Measurements from ENCODE around the gene LYZ.

LYZ gene

DNA sequence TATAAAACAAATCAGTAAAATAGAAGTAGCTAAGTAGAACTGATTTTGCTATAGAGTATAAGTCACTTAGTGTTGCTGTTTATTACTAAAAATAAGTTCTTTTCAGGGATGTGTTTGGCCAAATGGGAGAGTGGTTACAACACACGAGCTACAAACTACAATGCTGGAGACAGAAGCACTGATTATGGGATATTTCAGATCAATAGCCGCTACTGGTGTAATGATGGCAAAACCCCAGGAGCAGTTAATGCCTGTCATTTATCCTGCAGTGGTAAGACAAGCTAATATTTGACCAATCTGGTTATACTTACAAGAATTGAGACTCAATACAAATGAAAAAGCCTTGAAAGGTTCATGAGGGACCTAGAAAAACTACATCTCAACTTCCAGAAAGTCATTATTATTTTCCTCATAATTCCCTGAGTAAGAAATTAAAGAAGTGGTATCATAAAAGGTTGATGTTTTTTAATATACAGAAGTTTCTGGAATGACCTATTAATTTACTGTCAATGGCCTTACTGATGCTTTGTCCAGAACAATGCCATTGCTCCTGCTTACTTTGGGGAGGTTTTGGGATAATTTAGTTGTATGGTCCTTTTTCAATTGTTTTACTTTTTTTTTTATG is 1.9 kb downstream of the LYZ start:
- H3K4me3 ChIP-seq (ENCODE audit: low read length): no peak overlapping the region
- no peak for TF ChIP-seq CTCF (IDR thresholded peaks at IDR 0.05; ENCODE audit: insufficient read depth, low read depth, low read length, missing control alignments)
- DNase-seq (ENCODE audit: low read depth): no peak

DNA sequence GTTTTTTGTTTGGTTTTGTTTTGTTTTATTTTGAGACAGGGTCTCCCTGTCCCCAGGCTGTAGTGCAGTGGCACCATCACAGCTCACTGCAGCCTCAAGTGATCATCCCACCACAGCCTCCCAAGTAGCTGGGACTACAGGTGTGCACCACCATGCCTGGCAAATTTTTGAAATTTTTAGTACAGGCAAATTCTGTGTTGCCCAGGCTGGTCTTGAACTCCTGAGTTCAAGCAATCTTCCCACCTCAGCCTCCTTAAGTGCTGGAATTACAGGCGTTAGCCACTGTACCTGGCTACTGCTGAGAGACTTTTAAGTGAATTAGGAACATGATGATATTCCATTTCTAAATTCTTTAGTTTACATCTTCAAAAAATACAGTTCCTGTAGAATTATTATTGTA is 2.6 kb downstream of the LYZ start:
- DNase-seq (ENCODE audit: low read depth): no peak
- H3K4me3 ChIP-seq (ENCODE audit: low read length): no peak overlapping the region
- TF ChIP-seq CTCF (IDR thresholded peaks at IDR 0.05; ENCODE audit: insufficient read depth, low read depth, low read length, missing control alignments): no peak

GRCh38 chr12:69351462-69352236 is 3.5 kb downstream of the LYZ start:
- no peak for TF ChIP-seq CTCF (IDR thresholded peaks at IDR 0.05; ENCODE audit: insufficient read depth, low read depth, low read length, missing control alignments)
- H3K4me3 ChIP-seq (ENCODE audit: low read length): no peak overlapping the region

DNA sequence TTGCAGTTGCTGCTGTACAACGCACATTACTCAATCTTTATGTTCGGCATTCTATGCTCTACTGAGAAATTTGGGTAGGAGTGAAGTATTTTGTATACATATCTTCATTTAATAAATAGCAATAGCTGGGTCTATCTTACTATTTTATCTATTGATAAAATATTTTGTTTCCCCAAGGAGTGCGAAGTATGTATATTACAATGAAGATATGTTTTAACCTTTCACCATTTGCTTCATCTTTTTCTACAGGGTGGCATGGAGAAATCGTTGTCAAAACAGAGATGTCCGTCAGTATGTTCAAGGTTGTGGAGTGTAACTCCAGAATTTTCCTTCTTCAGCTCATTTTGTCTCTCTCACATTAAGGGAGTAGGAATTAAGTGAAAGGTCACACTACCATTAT is 4.7 kb downstream of the LYZ start:
- no peak for DNase-seq (ENCODE audit: low read depth)
- TF ChIP-seq CTCF (IDR thresholded peaks at IDR 0.05; ENCODE audit: insufficient read depth, low read depth, low read length, missing control alignments): no peak
- no peak overlapping the region for H3K4me3 ChIP-seq (ENCODE audit: low read length)

More at GRCh38 chr12:69351462-69352236, 3.5 kb downstream of the LYZ start:
- DNase-seq (ENCODE audit: low read depth): no peak

- no peak for TF ChIP-seq CTCF (IDR thresholded peaks at IDR 0.05; ENCODE audit: insufficient read depth, low read depth, low read length, missing control alignments)
- H3K4me3 ChIP-seq (ENCODE audit: low read length): no peak overlapping the region
- no peak for DNase-seq (ENCODE audit: low read depth)
These were observed 6.0 kb downstream of the LYZ start for GRCh38 chr12:69354172-69354555.

DNA sequence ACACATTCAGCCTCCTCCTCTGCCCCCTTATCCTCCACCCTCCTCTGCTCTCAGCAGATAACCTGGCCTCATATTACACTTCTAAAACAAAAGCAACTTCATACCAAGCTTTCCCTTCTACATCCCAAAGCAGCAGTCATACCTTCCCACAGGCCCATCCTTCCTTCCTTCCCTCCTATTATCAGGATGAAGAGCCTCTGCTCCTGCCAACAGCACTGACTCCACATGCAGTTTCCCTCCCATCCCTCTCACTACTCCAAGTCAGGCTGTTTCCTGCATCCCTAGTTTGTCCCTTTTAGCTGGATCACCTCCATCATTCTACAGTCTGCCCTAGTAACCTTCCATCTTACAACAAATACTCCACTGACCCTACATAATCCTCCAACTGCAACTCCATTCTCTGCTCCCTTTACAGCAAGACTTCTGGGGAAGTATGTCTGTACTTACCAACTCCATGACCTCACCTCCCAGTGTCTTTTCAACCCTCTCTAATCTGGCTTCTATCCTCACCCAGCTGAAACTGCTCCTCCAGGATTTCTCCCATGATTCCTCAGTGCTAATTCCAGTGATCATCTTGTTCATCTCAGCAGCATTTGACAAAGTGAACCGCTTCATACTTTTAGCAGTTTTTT is 6.5 kb downstream of the LYZ start:
- TF ChIP-seq CTCF (IDR thresholded peaks at IDR 0.05; ENCODE audit: insufficient read depth, low read depth, low read length, missing control alignments): no peak
- H3K4me3 ChIP-seq (ENCODE audit: low read length): no peak overlapping the region
- DNase-seq (ENCODE audit: low read depth): no peak
